IMR-90 (cell line): Measurements from ENCODE around the gene ST6GALNAC2. TPM values are rescaled to one million over a fixed set of nuclear protein-coding genes. Genes with fewer than 3 reads are reported as not detected.

ENCODE experiments used
- ATAC-seq: fragments of 200-7000 bp; cut with Tn5 transposase; 2 replicates; pipeline ENCODE4 v1.9.1; 2020; ENCODE audit warnings: low read depth, mild to moderate bottlenecking, moderate library complexity
- BruUV-seq: library from RNA; stranded (reverse); fragments of 400-500 nt; replicated peaks from 2 replicates; lab custom pipeline; 2021; lab: Mats Ljungman, UMichigan
- CTCF ChIA-PET: fragments of 300-600 bp; formaldehyde crosslinking; extraction: SDS; loops from one replicate; lab custom pipeline; 2021; ENCODE audit warnings: antibody characterized with exemption; lab: Yijun Ruan, JAX
- POLR2A ChIA-PET: fragments of 300-600 bp; sonication (Branson Sonifier 250); formaldehyde crosslinking; loops from one replicate; lab custom pipeline; 2022; ENCODE audit warnings: antibody characterized with exemption; ENCODE audit not compliant: unreplicated experiment; lab: Charles Lee
- DNase-seq: peaks from one replicate; pipeline ENCODE4 v3.0.0; 2013
- H2AFZ ChIP-seq: replicated peaks from 2 replicates; pipeline ENCODE3; 2013; ENCODE audit warnings: low read length, mild to moderate bottlenecking; ENCODE audit not compliant: poor library complexity
- H2AK5ac ChIP-seq: 2 replicates; pipeline ENCODE4 v1.6.1; 2013; ENCODE audit warnings: low read depth, low read length, inconsistent platforms
- H2AK9ac ChIP-seq: replicated peaks from 2 replicates; pipeline ENCODE3; 2013; ENCODE audit warnings: mild to moderate bottlenecking, low read depth, low read length, moderate library complexity; ENCODE audit not compliant: poor library complexity
- H2BK120ac ChIP-seq: 2 replicates; pipeline ENCODE4 v1.6.1; 2013; ENCODE audit warnings: low read depth, low read length, inconsistent platforms
- H2BK15ac ChIP-seq: 3 replicates; pipeline ENCODE4 v1.6.1; 2013; ENCODE audit warnings: low read depth, low read length, inconsistent platforms
- H2BK20ac ChIP-seq: 2 replicates; pipeline ENCODE4 v1.6.1; 2013; ENCODE audit warnings: low read depth, mild to moderate bottlenecking, inconsistent platforms, low read length, moderate library complexity
- H2BK5ac ChIP-seq: 2 replicates; pipeline ENCODE4 v1.6.1; 2013; ENCODE audit warnings: mild to moderate bottlenecking, low read depth, low read length, inconsistent platforms; ENCODE audit not compliant: poor library complexity, severe bottlenecking
- H3K14ac ChIP-seq: replicated peaks from 2 replicates; pipeline ENCODE4 v1.6.1; 2013; ENCODE audit warnings: low read depth, low read length, inconsistent platforms
- H3K18ac ChIP-seq: 2 replicates; pipeline ENCODE4 v1.6.1; 2013; ENCODE audit warnings: low read depth, low read length, control low read depth
- H3K23ac ChIP-seq: 2 replicates; pipeline ENCODE4 v1.6.1; 2013; ENCODE audit warnings: low read depth, low read length, inconsistent platforms
- H3K27ac ChIP-seq: 2 replicates; pipeline ENCODE4 v1.5.1; 2013; ENCODE audit warnings: mild to moderate bottlenecking, control low read depth, low read length; ENCODE audit not compliant: insufficient read depth
- H3K27me3 ChIP-seq: 2 replicates; pipeline ENCODE4 v1.6.1; 2013; ENCODE audit warnings: low read length; ENCODE audit not compliant: control insufficient read depth, insufficient read depth
- H3K36me3 ChIP-seq: 2 replicates; pipeline ENCODE4 v1.6.1; 2013; ENCODE audit warnings: low read length, mixed read lengths; ENCODE audit not compliant: control insufficient read depth, insufficient read depth
- H3K4ac ChIP-seq: 2 replicates; pipeline ENCODE4 v1.6.1; 2013; ENCODE audit warnings: low read depth, low read length, inconsistent platforms
- H3K4me1 ChIP-seq: 2 replicates; pipeline ENCODE4 v1.6.1; 2013; ENCODE audit warnings: low read length, mixed read lengths; ENCODE audit not compliant: control insufficient read depth, insufficient read depth
- H3K4me2 ChIP-seq: 2 replicates; pipeline ENCODE4 v1.6.1; 2013; ENCODE audit warnings: low read depth, mild to moderate bottlenecking, control low read depth, low read length, moderate library complexity
- H3K4me3 ChIP-seq: 2 replicates; pipeline ENCODE4 v1.5.1; 2013; ENCODE audit warnings: low read depth, mild to moderate bottlenecking, control low read depth, low read length, moderate library complexity; ENCODE audit not compliant: insufficient read depth
- H3K56ac ChIP-seq: 2 replicates; pipeline ENCODE4 v1.6.1; 2013; ENCODE audit warnings: low read length, inconsistent platforms; ENCODE audit not compliant: insufficient read depth; ENCODE audit errors: extremely low read depth
- H3K79me1 ChIP-seq, 2 experiments: 2 replicates each; pipeline ENCODE4 v1.6.1; 2013; ENCODE audit warnings: low read length in 2 of 2, inconsistent platforms in 1 of 2, low read depth in 1 of 2
- H3K9ac ChIP-seq: 2 replicates; pipeline ENCODE4 v1.6.1; 2013; ENCODE audit warnings: low read depth, low read length, control low read depth
- H3K9me1 ChIP-seq: 2 replicates; pipeline ENCODE4 v1.6.1; 2013; ENCODE audit warnings: low read length, inconsistent platforms; ENCODE audit not compliant: insufficient read depth
- H3K9me3 ChIP-seq: 2 replicates; pipeline ENCODE4 v1.6.1; 2013; ENCODE audit warnings: low read length; ENCODE audit not compliant: control insufficient read depth, insufficient read depth
- H4K20me1 ChIP-seq: 2 replicates; pipeline ENCODE4 v1.6.1; 2013; ENCODE audit warnings: low read length, inconsistent platforms; ENCODE audit not compliant: insufficient read depth
- H4K5ac ChIP-seq: 2 replicates; pipeline ENCODE4 v1.6.1; 2013; ENCODE audit warnings: mild to moderate bottlenecking, low read depth, low read length, control low read depth
- H4K8ac ChIP-seq, 2 experiments: 2 replicates each; pipeline ENCODE4 v1.6.1; 2013; ENCODE audit warnings: low read depth in 2 of 2, low read length in 2 of 2, control low read depth in 1 of 2, inconsistent platforms in 1 of 2
- H4K91ac ChIP-seq: 2 replicates; pipeline ENCODE4 v1.6.1; 2013; ENCODE audit warnings: low read depth, low read length, inconsistent platforms; ENCODE audit not compliant: insufficient read depth
- BHLHE40 ChIP-seq: fragments of 150-350 bp; IDR thresholded peaks from 2 replicates; pipeline ENCODE4 v1.6.1; 2016; ENCODE audit warnings: mild to moderate bottlenecking, low read depth, low read length
- CEBPB ChIP-seq: IDR thresholded peaks from 2 replicates; pipeline ENCODE4 v1.6.1; 2012; ENCODE audit warnings: low read depth, low read length, improper control_type of control experiment
- CHD1 ChIP-seq: IDR thresholded peaks from 2 replicates; pipeline ENCODE4 v1.6.1; 2012; ENCODE audit warnings: low read depth, low read length, improper control_type of control experiment
- CTCF ChIP-seq: conservative IDR thresholded peaks from 2 replicates; pipeline ENCODE4 v1.5.1; 2012; ENCODE audit warnings: mild to moderate bottlenecking, low read depth, low read length, improper control_type of control experiment
- FOS ChIP-seq: fragments of 150-350 bp; IDR thresholded peaks from 2 replicates; pipeline ENCODE4 v1.6.1; 2016; ENCODE audit warnings: low read depth, low read length
- MAFK ChIP-seq: IDR thresholded peaks from 2 replicates; pipeline ENCODE4 v1.6.1; 2012; ENCODE audit warnings: low read depth, low read length, improper control_type of control experiment
- MAZ ChIP-seq: IDR thresholded peaks from 2 replicates; pipeline ENCODE4 v1.6.1; 2012; ENCODE audit warnings: low read depth, mild to moderate bottlenecking, low read length, improper control_type of control experiment, moderate library complexity, borderline replicate concordance
- MXI1 ChIP-seq: IDR thresholded peaks from 2 replicates; pipeline ENCODE4 v1.6.1; 2012; ENCODE audit warnings: low read depth, mild to moderate bottlenecking, low read length, moderate library complexity, borderline replicate concordance
- NFE2L2 ChIP-seq: fragments of 150-350 bp; IDR thresholded peaks from 2 replicates; pipeline ENCODE4 v1.6.1; 2016; ENCODE audit warnings: low read depth, mild to moderate bottlenecking, low read length
- POLR2A ChIP-seq: IDR thresholded peaks from 2 replicates; pipeline ENCODE4 v1.6.1; 2012; ENCODE audit warnings: mild to moderate bottlenecking, low read depth, low read length
- RAD21 ChIP-seq: IDR thresholded peaks from 2 replicates; pipeline ENCODE4 v1.6.1; 2012; ENCODE audit warnings: low read length, improper control_type of control experiment
- RCOR1 ChIP-seq: IDR thresholded peaks from 2 replicates; pipeline ENCODE4 v1.6.1; 2012; ENCODE audit warnings: mild to moderate bottlenecking, low read length, improper control_type of control experiment; ENCODE audit not compliant: insufficient replicate concordance
- RFX5 ChIP-seq: IDR thresholded peaks from 2 replicates; pipeline ENCODE4 v1.8.0; 2012; ENCODE audit warnings: low read depth, mild to moderate bottlenecking, low read length, moderate library complexity
- SMC3 ChIP-seq: fragments of 150-350 bp; IDR thresholded peaks from 2 replicates; pipeline ENCODE4 v1.6.1; 2016; ENCODE audit warnings: low read depth, mild to moderate bottlenecking, antibody characterized with exemption, low read length, moderate library complexity
- USF2 ChIP-seq: fragments of 150-350 bp; IDR thresholded peaks from 2 replicates; pipeline ENCODE4 v1.6.1; 2017; ENCODE audit warnings: mild to moderate bottlenecking, antibody characterized with exemption, low read length, low read depth
- WGBS, 2 experiments: methylation state at CpG; one replicate each; pipeline versions ENCODE4 v1.1.5 to v1.1.7; 2013; ENCODE audit warnings: missing lambda C conversion rate in 2 of 2; ENCODE audit not compliant: insufficient read length in 1 of 2; ENCODE audit errors: extremely low coverage in 2 of 2; 5-methylcytosine and 5-hydroxymethylcytosine counted together
- dilution Hi-C: fragments of 300-500 bp; cut with HindIII; formaldehyde crosslinking; loops from one replicate; pipeline ENCODE4 v1.14.3; 2018; ENCODE audit warnings: low sequenced_read_pairs; ENCODE audit not compliant: unreplicated experiment
- in situ Hi-C: fragments of 300-500 bp; cut with MboI; formaldehyde crosslinking; loops from 3 replicates; pipeline ENCODE4 v1.14.3; 2019; ENCODE audit warnings: low sequenced_read_pairs, inconsistent platforms, mixed read lengths
- intact Hi-C: fragments of 100-400 bp; cut with micrococcal nuclease; formaldehyde crosslinking; loops from 2 replicates; pipeline ENCODE4 v1.10.0; 2022
- polyA plus RNA-seq, 3 experiments: library from polyadenylated mRNA; depleted of rRNA; stranded (reverse); fragments of >200 nt; gene quantifications; 2 replicates each; pipeline ENCODE4 v1.2.3, GENCODE V29; 2012; ENCODE audit warnings: low replicate concordance in 1 of 3
- total RNA-seq: library from RNA; depleted of rRNA; stranded (reverse); fragments of >200 nt; gene quantifications from 2 replicates; pipeline ENCODE4 v1.2.3, GENCODE V29; 2012
- TF ChIP-seq, protein P1 (sequence below): fragments of 150-350 bp; IDR thresholded peaks from 2 replicates; pipeline ENCODE4 v1.6.1; 2016; ENCODE audit warnings: low read depth, mild to moderate bottlenecking, low read length, moderate library complexity, borderline replicate concordance

Gene ST6GALNAC2
- total and polyA plus RNA-seq, 2 of the 4 experiments (the other 2 are of a cell fraction) = 0.10 TPM; not detected in 1

DNA sequence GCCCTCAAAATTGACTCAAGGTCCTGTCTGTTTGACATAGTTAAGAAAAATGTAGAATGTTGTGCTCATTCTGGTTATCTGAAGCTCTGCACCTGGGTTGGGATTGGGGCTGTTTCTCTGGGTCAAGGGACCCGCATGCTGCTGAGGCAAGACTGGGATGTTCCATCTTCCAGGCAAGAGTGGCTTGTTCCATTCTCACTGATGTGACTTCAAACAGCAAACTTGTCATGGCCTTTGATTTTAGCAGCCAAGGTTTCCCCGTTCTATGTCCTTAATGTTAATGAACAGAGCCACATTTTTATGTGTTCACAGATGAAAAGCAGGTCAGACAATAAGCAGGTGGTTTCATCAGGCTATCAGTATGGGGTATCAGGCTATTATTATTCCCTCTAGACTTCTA lies 32.2 kb upstream of the ST6GALNAC2 start:
- Histone ChIP-seq H3K79me1 (no peaks in the 10 kb centered on the region), H3K9me3 (no peaks in the 10 kb centered on the region), H2AK5ac (no peak overlapping the region), H4K91ac (no peak overlapping the region), H3K27me3 (no peaks in the 10 kb centered on the region), H2AFZ (no peak overlapping the region), H2BK120ac (no peak overlapping the region), H2BK20ac (no peak overlapping the region), H3K14ac (no peak overlapping the region), H3K4me3 (no peak overlapping the region), H2BK5ac (no peak overlapping the region), H3K27ac (no peak overlapping the region), H2AK9ac (no peak overlapping the region), H2BK15ac (no peak overlapping the region), H3K9ac (no peak overlapping the region), H3K4ac (no peak overlapping the region), H4K5ac (no peak overlapping the region), H3K4me2 (no peak overlapping the region), H3K18ac (no peak overlapping the region), H3K23ac (no peak overlapping the region), H3K56ac (no peak overlapping the region), H3K36me3 (no peaks in the 10 kb centered on the region), H4K8ac (no peak overlapping the region), H4K20me1 (no peaks in the 10 kb centered on the region), H3K9me1 (no peaks in the 10 kb centered on the region), H3K4me1 (no peaks in the 10 kb centered on the region)
- 100% methylated on average over 1 of the region's 2 CpGs; no CpG with 5 or more reads in 1 of the 2 experiments for whole genome bisulfite sequencing, 2 experiments
- intact Hi-C loops (no loop called here), dilution Hi-C loops (no loop called here), in situ Hi-C loops (no loop called here)
- TF ChIP-seq RAD21 = no peak
- no peak for TF ChIP-seq USF2
- no peak for TF ChIP-seq CHD1
- no peak for TF ChIP-seq MAZ
- no peak for TF ChIP-seq POLR2A
- no peak for TF ChIP-seq SMC3
- TF ChIP-seq FOS = no peak
- TF ChIP-seq RCOR1 = no peak
- no peak for TF ChIP-seq MXI1
- no peak for TF ChIP-seq CTCF
- TF ChIP-seq CEBPB = no peak
- TF ChIP-seq RFX5 = no peak
- TF ChIP-seq, protein P1, sequence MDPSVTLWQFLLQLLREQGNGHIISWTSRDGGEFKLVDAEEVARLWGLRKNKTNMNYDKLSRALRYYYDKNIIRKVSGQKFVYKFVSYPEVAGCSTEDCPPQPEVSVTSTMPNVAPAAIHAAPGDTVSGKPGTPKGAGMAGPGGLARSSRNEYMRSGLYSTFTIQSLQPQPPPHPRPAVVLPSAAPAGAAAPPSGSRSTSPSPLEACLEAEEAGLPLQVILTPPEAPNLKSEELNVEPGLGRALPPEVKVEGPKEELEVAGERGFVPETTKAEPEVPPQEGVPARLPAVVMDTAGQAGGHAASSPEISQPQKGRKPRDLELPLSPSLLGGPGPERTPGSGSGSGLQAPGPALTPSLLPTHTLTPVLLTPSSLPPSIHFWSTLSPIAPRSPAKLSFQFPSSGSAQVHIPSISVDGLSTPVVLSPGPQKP = no peak
- TF ChIP-seq MAFK = no peak
- no peak for TF ChIP-seq BHLHE40
- no peak for TF ChIP-seq NFE2L2
- DNase-seq (no peak), ATAC-seq (no peak)
- ChIA-PET CTCF (interaction anchor here (0.7 kb wide), 1 partner anchor 672 kb away, joined by 3 read pairs; no protein-coding TSS in a partner anchor), POLR2A (no interaction called here)
- BruUV-seq = no TSS peak
